ENCODE results near the gene ARHGAP18.

The ARHGAP18 gene

GRCh38 chr6:129609635-129610034 is 100.3 kb downstream of the ARHGAP18 start:
- no peak for DNase-seq

DNA sequence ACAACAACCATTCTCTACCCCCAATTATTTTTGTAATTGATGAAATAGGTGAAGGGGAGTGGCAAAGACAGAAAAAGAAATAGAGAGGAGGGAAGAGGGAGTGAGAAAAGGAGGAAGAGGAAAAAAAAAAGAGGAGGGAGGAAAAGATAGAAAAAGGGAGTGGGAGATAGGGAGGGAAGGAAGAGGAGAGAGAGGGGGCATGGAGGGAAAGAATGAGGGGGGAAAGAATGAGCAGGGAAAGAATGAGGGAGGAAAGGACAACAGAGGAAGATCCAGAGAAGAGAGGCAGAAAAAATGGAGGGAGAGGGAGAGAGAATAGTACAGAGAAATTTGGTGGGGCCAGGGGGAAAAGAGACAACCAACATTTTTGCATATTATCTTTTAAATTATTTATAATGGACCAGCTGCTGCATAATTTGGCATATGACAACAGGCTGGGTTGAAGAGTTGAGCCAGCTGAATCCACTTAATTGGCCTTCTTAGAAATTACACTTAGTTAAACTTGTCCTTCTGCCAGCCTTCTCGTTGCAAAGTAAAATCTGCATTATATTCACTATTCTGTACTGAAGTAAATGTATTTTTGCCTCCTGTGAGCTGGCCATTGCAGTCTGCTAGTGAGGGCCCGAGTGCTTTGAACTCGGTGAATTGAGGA is 101.0 kb downstream of the ARHGAP18 start:
- DNase-seq = no peak

DNA sequence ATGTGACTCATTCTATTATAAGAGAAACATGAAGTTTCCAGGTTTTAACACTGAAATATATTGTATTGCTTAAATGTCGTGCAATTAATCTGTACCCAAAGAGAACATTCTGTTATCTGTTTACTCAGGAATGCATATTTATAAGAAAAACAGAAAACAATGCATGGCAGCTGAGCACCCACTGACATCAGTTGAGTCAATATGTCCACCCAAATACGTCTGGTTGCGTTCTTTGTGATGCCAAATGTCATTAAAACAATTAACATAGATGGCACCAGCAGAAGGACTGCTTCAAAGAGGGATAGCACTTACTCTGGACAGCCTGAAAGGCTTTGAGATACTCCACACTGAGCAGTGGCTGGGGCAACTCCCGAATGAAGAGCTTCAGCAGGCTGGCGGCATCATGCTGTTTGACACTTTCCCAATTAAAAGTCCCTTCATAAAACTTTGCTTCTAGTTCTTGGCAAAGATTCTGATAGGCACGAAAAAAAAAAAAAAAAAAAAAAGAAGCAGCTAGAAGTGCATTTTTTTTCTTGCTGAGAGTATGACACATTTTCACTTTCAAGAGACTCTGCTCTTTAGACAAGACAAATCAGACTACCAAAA is 102.3 kb downstream of the ARHGAP18 start:
- no peak for DNase-seq

- DNase-seq = no peak
Observed at GRCh38 chr6:129606664-129607063, 103.3 kb downstream of the ARHGAP18 start.

GRCh38 chr6:129605967-129606366 is 104.0 kb downstream of the ARHGAP18 start:
- no peak for DNase-seq

DNA sequence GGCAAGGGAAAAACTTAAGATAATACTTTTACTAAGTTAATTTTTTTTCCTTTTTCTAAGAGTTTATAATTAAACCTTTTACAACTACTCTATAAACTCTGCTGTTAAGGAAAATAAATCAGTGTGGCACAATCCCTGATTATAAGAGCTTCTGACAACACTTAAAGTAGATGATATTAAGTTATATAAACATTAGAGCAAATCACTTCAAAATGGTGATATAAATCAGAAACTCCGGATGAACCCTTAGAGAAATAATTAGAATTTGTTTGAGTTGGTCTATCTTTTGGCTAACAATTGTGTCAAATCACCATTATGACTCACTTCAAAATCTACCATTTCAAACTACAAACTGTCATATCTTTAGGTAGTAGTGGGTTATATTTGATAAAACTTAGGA is 104.9 kb downstream of the ARHGAP18 start:
- DNase-seq = no peak

DNA sequence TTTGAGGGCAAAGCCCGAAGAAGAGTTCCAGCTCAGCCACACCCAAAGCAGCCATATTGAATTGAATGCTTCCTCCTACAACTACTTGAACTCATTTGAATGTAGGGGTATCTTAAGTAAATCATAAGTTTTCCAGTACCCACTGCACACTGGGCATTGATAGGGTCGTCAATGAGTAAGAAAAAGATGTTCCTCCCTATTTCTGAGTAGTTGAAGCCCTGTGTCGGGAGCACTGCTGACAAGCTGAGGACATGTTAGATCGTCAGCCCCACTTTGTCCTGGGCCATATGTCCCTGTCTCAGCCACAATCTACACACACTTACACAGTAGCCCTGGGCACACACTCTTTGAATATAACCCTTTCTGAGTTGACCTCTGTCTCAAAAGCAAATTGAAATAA is 105.7 kb downstream of the ARHGAP18 start:
- DNase-seq = no peak

GRCh38 chr6:129603741-129604140 is 106.2 kb downstream of the ARHGAP18 start:
- DNase-seq = no peak

DNA sequence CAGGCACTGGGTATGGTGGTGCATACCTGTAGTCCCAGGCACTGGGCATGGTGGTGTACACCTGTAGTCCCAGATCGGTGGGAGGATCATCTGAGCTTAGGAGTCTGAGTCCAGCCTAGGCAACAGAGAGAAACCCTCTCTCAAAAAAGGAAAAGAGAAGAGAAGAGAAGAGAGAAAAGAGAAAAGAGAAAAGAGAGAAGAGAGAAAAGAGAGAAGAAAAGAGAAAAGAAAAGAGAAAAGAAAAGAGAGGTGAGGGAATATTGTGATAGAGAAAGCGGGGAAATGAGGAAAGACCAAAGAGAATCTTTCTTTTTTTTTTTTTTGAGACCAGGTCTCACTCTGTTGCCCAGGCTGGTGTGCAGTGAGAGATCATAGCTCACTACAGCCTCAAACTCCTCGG is 108.7 kb downstream of the ARHGAP18 start:
- DNase-seq = no peak

GRCh38 chr6:129599467-129599866 is 110.5 kb downstream of the ARHGAP18 start:
- DNase-seq = no peak

GRCh38 chr6:129598244-129599187 is 111.5 kb downstream of the ARHGAP18 start:
- DNase-seq = no peak

- DNase-seq = no peak
Observed at GRCh38 chr6:129597023-129597713, 112.8 kb downstream of the ARHGAP18 start.

DNA sequence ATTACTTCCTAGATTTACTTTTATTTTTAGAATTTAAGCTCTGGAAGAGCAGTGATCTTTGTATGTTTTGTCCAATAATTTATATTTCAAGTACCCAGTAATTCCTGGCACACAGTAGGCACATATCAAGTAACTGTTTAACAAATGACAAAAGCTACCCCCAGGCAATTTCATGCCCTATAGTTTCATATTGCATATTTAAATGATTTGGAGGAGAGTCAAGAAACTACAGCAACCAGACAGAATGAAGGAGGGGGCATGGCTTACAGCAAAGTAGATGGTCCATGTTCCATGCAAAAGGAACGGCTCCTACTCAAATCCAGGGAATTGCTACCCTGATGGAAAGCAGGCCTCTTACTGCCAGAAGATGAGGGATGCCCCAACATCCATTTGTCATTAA is 113.5 kb downstream of the ARHGAP18 start:
- DNase-seq = no peak

DNA sequence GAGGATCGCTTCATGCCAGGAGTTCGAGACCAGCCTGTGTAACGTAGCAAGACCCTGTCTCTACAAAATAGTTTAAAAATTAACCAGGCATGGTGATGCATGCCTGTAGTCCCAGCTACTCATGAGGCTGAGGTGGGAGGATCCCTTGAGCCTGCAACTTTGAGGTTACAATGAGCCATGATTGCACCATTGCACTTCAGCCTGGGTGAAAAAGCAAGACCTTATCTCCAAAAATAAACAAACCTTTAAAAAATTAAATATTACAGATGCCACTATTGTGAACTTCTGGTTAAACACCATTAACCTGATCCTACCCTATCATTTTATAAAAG is 116.8 kb downstream of the ARHGAP18 start:
- DNase-seq = no peak

GRCh38 chr6:129592516-129593232 is 117.3 kb downstream of the ARHGAP18 start:
- DNase-seq = no peak

DNA sequence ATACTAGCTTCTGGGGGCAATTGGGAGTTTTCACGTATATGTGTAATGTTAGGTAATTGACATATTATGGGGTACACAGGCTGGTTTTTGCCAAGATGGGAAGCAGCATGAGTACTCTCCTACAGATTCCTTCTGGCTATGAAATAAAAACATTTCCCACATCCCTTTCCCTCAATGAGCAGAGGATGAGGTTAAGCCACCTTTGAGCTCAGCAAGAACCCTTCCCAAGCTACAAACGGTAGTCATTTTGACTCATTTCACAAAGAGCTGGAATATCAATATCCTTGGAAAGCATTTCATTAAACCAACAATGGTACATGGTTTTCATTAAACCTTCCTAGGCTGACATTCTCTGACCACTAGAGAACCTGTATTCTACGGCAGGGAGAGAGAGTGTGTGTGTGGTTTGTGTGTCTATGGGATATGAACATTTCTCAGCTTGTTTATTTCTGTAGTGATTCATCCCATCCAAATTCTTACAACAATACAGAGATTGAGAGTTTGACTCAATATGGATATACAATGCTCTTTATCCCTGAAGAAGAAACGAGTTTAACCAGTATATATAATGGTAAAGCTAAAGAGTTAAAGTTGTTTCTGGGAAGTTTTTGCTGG is 119.5 kb downstream of the ARHGAP18 start:
- DNase-seq = no peak

- no peak for DNase-seq
Observed at GRCh38 chr6:129586815-129587214, 123.2 kb downstream of the ARHGAP18 start.

DNA sequence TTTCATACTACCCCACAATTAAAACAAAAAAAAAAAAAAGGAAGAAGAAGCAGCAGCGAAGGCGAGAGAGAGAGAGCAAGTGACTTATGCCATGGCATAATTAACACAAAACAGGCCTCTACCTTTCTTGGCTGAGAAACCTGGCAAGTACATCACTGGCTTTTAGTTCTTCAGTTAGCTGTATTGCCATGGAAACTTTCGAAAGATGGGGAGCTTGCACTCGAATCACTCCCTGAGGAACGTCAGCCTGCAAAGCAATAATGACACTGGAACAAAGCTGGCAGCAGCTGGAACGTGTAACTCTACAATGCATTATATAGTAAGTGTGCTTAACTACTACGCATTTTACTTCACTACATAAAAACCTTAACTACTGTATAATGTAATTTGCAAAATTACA is 126.1 kb downstream of the ARHGAP18 start:
- DNase-seq = no peak

DNA sequence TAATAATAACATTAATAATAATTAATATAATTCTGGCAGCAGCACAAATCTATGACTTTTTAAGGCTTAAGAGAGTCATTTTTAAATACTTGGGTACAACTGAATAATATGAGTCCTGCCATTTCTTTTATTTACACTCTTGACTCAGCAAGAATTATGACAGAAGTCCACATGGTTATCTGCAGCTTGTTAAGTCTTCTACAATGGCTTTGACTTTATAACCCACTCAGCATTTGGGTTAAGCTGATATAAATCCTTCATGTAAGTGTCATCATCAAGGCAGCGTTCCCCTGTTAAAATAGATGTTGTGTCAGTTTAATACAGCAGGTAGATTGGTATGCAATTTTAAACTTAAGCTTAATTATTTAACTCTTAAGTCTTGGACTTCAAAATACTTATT is 131.7 kb downstream of the ARHGAP18 start:
- DNase-seq = no peak

DNA sequence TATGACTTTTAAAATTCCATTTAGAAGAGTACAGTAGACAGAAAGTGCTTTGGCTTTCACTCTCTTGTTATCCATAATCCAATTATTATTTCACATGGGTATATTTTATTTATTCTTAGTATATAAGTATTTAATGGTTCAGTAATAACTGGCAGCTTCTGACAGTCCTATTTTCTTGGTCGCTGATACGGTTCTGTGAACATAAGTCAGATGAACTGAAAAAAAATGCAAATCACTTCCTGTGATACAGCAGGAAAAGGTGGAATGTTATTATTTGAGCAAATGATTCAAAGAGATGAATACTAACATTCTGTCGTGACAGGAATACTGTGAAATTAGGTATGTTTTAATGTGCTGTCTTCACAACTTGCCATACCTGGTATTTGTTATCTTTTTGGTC is 132.3 kb downstream of the ARHGAP18 start:
- no peak for DNase-seq

DNA sequence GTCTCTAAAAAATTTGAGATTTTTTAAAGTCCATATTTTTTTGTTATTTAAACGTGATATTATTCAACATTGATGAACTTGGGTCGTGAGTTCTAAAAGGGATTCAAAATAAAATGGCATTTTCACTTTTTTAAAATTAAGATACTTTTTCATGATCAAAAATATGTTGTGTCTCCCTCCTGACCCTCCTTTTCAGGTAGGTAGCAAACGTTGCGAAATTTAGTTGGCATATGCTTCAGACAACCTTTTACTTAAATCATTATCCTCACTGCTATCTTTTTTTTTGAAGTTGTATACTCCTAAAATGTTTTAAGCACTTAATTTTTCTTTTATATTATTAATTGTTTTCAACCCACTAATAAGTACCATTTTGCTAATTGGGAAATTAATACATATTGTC is 133.5 kb downstream of the ARHGAP18 start:
- no peak for DNase-seq

DNA sequence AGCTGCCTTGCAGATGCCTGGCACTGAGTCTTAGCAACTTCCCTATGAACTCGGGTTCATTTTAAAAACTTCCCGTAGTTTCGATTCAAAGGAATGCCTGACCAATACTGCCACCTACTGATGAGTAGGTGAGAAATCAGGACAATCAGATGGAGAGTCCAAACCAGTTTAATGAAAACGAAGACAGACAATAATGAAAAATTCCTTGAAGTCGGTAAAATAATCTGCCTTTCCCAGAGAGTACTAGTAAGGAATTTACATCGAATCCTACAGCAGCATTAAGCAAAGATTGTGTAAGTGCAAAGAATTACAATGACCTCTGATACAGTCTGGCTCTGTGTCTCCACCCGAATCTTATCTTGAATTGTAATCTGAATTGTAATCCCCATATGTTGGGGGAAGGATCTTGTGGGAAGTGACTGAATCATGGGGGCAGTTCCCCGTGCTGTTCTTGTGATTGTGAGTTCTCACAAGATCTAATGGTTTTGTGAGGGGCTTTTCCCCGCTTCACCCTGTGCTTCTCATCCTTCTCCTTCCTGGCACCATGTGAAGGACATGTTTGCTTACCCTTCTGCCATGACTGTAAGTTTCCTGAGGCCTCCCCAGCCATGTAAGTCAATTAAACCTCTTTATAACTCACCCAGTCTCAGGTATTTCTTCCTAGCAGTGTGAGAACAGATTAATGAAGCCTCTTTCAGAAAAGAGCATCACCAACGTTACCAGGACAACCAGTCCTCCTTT is 134.4 kb downstream of the ARHGAP18 start:
- no peak for DNase-seq

Data from NCI-H1436 treated with DMSO at 0.1 percent for 48 hours (cell line).